ENCODE measurements around the gene NUP93.

Gene NUP93

DNA sequence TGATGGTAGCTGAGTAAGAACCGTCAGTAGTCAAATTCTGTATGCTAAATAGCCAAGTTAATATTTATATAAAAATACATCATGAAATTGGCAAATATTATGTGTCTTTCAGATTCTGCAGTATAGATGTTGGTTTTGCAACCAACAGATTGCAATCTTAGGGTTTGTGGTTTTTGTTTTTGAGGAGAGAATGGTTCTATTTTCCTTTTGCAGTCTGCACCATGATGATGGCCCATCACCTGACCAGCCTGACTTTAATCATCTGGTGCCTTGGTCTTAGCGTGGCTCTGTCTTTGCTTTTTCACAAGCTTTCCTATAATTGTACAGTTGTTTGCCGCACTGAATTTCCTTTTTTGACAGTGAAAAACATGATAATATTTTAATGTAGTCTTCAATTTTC is 50.7 kb downstream of the NUP93 start:
- H3K27ac ChIP-seq (ENCODE audit: extremely low read depth, low read depth, low read length) = no peak overlapping the region
- ChIA-PET POLR2A (no interaction called here), CTCF (interaction anchor here (1.3 to 2.1 kb wide), 4 partner anchors 9 to 79 kb away, joined by 3 to 9 read pairs (median 4); no protein-coding TSS in a partner anchor)
- no peak overlapping the region for H3K4me3 ChIP-seq (ENCODE audit: low read depth, low read length)
- no peak for TF ChIP-seq ZNF776 (tag by site-specific recombination; IDR thresholded peaks at IDR 0.05; ENCODE audit: borderline replicate concordance)
- no peak for TF ChIP-seq ZNF514 (tag by site-specific recombination; IDR thresholded peaks at IDR 0.05)
- no peak for TF ChIP-seq ZNF777 (tag by site-specific recombination; IDR thresholded peaks at IDR 0.05; ENCODE audit: borderline replicate concordance)
- TF ChIP-seq ZNF623 (tag by site-specific recombination; IDR thresholded peaks at IDR 0.05) = no peak
- TF ChIP-seq ZNF701 (tag by site-specific recombination; IDR thresholded peaks at IDR 0.05) = no peak
- TF ChIP-seq KLF8 (tag by site-specific recombination; IDR thresholded peaks at IDR 0.05) = no peak
- TF ChIP-seq ZBTB20 (tag by site-specific recombination; IDR thresholded peaks at IDR 0.05) = no peak
- no peak for TF ChIP-seq ZNF311 (tag by site-specific recombination; IDR thresholded peaks at IDR 0.05; ENCODE audit: borderline replicate concordance)
- TF ChIP-seq ZNF521 (tag by site-specific recombination; IDR thresholded peaks at IDR 0.05) = no peak
- no peak for TF ChIP-seq HOXC10 (CRISPR knock-in tag; IDR thresholded peaks at IDR 0.05)
- TF ChIP-seq ZNF600 (tag by site-specific recombination; IDR thresholded peaks at IDR 0.05) = no peak
- TF ChIP-seq, protein P1, sequence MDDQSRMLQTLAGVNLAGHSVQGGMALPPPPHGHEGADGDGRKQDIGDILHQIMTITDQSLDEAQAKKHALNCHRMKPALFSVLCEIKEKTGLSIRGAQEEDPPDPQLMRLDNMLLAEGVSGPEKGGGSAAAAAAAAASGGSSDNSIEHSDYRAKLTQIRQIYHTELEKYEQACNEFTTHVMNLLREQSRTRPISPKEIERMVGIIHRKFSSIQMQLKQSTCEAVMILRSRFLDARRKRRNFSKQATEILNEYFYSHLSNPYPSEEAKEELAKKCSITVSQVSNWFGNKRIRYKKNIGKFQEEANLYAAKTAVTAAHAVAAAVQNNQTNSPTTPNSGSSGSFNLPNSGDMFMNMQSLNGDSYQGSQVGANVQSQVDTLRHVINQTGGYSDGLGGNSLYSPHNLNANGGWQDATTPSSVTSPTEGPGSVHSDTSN (CRISPR knock-in tag; IDR thresholded peaks at IDR 0.05) = no peak
- no peak for TF ChIP-seq ZNF138 (tag by site-specific recombination; IDR thresholded peaks at IDR 0.05; ENCODE audit: borderline replicate concordance)
- no peak for TF ChIP-seq ZNF837 (tag by site-specific recombination; IDR thresholded peaks at IDR 0.05)
- no peak for TF ChIP-seq ZNF510 (tag by site-specific recombination; IDR thresholded peaks at IDR 0.05; ENCODE audit: insufficient replicate concordance)
- no peaks in the 10 kb centered on the region for H3K9me3 ChIP-seq (ENCODE audit: control insufficient read depth, insufficient read depth, low read depth, low read length)
- H3K36me3 ChIP-seq (ENCODE audit: control insufficient read depth in 2 of 2, insufficient read depth in 1 of 2, low read length in 2 of 2) = no peaks in the 10 kb centered on the region
- H3K4me1 ChIP-seq (ENCODE audit: control insufficient read depth, insufficient read depth, low read length) = peaks cover 5% of the 10 kb centered on the region; the same call in 1 of the 2 replicates

DNA sequence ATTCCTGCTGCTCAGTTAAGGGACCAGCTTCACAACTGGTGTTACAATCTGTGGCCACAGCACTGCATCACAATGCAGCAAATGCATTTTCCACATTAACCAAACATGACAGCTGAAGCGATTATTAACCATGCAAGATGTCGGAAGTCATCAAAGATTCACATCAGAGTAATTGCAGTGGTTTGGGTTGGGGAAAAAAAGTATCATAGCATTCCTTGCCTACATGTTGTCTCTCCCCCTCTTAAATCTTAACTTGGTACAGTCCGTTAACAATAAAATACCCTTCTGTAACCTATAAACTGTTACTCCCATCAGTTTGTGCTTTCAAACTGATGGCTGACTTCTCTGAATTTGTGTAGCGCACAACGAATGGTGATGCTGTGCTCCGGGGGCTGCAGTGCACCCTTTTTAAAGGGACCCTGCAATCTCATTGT is 51.6 kb downstream of the NUP93 start:
- no peak overlapping the region for H3K27ac ChIP-seq (ENCODE audit: extremely low read depth, low read depth, low read length)
- ChIA-PET CTCF (interaction anchor here (0.6 to 2.1 kb wide), 4 partner anchors 8 to 315 kb away, joined by 3 to 9 read pairs (median 4); no protein-coding TSS in a partner anchor), POLR2A (no interaction called here)
- no peaks in the 10 kb centered on the region for H3K9me3 ChIP-seq (ENCODE audit: control insufficient read depth, insufficient read depth, low read depth, low read length)
- no peaks in the 10 kb centered on the region for H3K36me3 ChIP-seq (ENCODE audit: control insufficient read depth in 2 of 2, insufficient read depth in 1 of 2, low read length in 2 of 2)
- no peak for TF ChIP-seq ZFP3 (tag by site-specific recombination; IDR thresholded peaks at IDR 0.05; ENCODE audit: low read depth)
- TF ChIP-seq ZNF433 (tag by site-specific recombination; IDR thresholded peaks at IDR 0.05; ENCODE audit: low read depth) = no peak
- no peak for TF ChIP-seq TRIM28 (IDR thresholded peaks at IDR 0.05; ENCODE audit: borderline replicate concordance, low read length)
- no peak for TF ChIP-seq ZNF747 (tag by site-specific recombination; IDR thresholded peaks at IDR 0.05)
- TF ChIP-seq ZBTB17 (tag by site-specific recombination; IDR thresholded peaks at IDR 0.05) = no peak
- TF ChIP-seq, protein P2, sequence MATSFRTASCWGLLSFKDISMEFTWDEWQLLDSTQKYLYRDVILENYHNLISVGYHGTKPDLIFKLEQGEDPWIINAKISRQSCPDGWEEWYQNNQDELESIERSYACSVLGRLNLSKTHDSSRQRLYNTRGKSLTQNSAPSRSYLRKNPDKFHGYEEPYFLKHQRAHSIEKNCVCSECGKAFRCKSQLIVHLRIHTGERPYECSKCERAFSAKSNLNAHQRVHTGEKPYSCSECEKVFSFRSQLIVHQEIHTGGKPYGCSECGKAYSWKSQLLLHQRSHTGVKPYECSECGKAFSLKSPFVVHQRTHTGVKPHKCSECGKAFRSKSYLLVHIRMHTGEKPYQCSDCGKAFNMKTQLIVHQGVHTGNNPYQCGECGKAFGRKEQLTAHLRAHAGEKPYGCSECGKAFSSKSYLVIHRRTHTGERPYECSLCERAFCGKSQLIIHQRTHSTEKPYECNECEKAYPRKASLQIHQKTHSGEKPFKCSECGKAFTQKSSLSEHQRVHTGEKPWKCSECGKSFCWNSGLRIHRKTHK (tag by site-specific recombination; IDR thresholded peaks at IDR 0.05) = no peak
- TF ChIP-seq, protein P3, sequence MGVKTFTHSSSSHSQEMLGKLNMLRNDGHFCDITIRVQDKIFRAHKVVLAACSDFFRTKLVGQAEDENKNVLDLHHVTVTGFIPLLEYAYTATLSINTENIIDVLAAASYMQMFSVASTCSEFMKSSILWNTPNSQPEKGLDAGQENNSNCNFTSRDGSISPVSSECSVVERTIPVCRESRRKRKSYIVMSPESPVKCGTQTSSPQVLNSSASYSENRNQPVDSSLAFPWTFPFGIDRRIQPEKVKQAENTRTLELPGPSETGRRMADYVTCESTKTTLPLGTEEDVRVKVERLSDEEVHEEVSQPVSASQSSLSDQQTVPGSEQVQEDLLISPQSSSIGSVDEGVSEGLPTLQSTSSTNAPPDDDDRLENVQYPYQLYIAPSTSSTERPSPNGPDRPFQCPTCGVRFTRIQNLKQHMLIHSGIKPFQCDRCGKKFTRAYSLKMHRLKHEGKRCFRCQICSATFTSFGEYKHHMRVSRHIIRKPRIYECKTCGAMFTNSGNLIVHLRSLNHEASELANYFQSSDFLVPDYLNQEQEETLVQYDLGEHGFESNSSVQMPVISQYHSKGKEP (tag by site-specific recombination; IDR thresholded peaks at IDR 0.05) = peak; percentile 63
- TF ChIP-seq ZNF24 (tag by site-specific recombination; IDR thresholded peaks at IDR 0.05) = no peak
- TF ChIP-seq ZNF169 (tag by site-specific recombination; IDR thresholded peaks at IDR 0.05) = no peak
- no peak for TF ChIP-seq ZNF302 (tag by site-specific recombination; IDR thresholded peaks at IDR 0.05; ENCODE audit: low read depth)
- TF ChIP-seq ZNF223 (tag by site-specific recombination; IDR thresholded peaks at IDR 0.05) = no peak
- TF ChIP-seq, protein P4, sequence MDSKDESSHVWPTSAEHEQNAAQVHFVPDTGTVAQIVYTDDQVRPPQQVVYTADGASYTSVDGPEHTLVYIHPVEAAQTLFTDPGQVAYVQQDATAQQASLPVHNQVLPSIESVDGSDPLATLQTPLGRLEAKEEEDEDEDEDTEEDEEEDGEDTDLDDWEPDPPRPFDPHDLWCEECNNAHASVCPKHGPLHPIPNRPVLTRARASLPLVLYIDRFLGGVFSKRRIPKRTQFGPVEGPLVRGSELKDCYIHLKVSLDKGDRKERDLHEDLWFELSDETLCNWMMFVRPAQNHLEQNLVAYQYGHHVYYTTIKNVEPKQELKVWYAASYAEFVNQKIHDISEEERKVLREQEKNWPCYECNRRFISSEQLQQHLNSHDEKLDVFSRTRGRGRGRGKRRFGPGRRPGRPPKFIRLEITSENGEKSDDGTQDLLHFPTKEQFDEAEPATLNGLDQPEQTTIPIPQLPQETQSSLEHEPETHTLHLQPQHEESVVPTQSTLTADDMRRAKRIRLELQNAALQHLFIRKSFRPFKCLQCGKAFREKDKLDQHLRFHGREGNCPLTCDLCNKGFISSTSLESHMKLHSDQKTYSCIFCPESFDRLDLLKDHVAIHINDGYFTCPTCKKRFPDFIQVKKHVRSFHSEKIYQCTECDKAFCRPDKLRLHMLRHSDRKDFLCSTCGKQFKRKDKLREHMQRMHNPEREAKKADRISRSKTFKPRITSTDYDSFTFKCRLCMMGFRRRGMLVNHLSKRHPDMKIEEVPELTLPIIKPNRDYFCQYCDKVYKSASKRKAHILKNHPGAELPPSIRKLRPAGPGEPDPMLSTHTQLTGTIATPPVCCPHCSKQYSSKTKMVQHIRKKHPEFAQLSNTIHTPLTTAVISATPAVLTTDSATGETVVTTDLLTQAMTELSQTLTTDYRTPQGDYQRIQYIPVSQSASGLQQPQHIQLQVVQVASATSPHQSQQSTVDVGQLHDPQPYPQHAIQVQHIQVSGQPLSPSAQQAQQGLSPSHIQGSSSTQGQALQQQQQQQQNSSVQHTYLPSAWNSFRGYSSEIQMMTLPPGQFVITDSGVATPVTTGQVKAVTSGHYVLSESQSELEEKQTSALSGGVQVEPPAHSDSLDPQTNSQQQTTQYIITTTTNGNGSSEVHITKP (tag by site-specific recombination; IDR thresholded peaks at IDR 0.05) = peak; percentile 90
- no peak for TF ChIP-seq ZNF561 (tag by site-specific recombination; IDR thresholded peaks at IDR 0.05; ENCODE audit: borderline replicate concordance)
- H3K4me1 ChIP-seq (ENCODE audit: control insufficient read depth, insufficient read depth, low read length) = peaks cover 7% of the 10 kb centered on the region; the same call in 1 of the 2 replicates
- no peak overlapping the region for H3K4me3 ChIP-seq (ENCODE audit: low read depth, low read length)

Measured in HEK293 (cell line).